BLaER1 treated with 17β-estradiol and CSF1 and Interleukin-3, amounts not matched to agents 10 nM and 100 nM (cell line): Measurements from ENCODE around the gene TBC1D9.

Experiments
- H3K27ac ChIP-seq, 11 experiments: shearing (Covaris generic); formaldehyde crosslinking; 2 replicates each; pipeline ENCODE4 v1.8.1; 2022
- H3K27me3 ChIP-seq, 11 experiments: shearing (Covaris generic); formaldehyde crosslinking; 2 replicates each; pipeline ENCODE4 v1.8.1; 2022
- H3K36me3 ChIP-seq, 11 experiments: shearing (Covaris generic); formaldehyde crosslinking; 2 replicates each; pipeline ENCODE4 v1.8.1; 2022
- H3K4me1 ChIP-seq, 10 experiments: shearing (Covaris generic); formaldehyde crosslinking; 2 replicates each; pipeline ENCODE4 v1.8.1; 2022
- H3K4me2 ChIP-seq, 11 experiments: shearing (Covaris generic); formaldehyde crosslinking; 2 replicates each; pipeline ENCODE4 v1.8.1; 2022
- H3K4me3 ChIP-seq, 10 experiments: shearing (Covaris generic); formaldehyde crosslinking; 2 replicates each; pipeline ENCODE4 v1.8.1; 2022
- H3K9ac ChIP-seq, 11 experiments: shearing (Covaris generic); formaldehyde crosslinking; 2 replicates each; pipeline ENCODE4 v1.8.1; 2022
- H3K9me3 ChIP-seq, 11 experiments: shearing (Covaris generic); formaldehyde crosslinking; replicated peaks in 1 of 11; 2 replicates each; pipeline ENCODE4 v1.8.1; 2022
- H4K20me1 ChIP-seq, 11 experiments: shearing (Covaris generic); formaldehyde crosslinking; 2 replicates each; pipeline ENCODE4 v1.8.1; 2022
- Cebpa-rat ChIP-seq, 11 experiments: shearing (Covaris generic); IDR thresholded peaks; 2 replicates each; pipeline ENCODE4 v1.8.1; 2022

The TBC1D9 gene

GRCh38 chr4:140626661-140627376 lies 129.4 kb downstream of the TBC1D9 start:
- H3K36me3 ChIP-seq = peaks cover 0 to 37% (median 0%) of the 10 kb centered on the region in 11 experiments; a peak in 7 of 22 replicates
- no peak for TF ChIP-seq Cebpa-rat (IDR thresholded peaks at IDR 0.05)

GRCh38 chr4:140622333-140622958 lies 133.7 kb downstream of the TBC1D9 start:
- TF ChIP-seq Cebpa-rat (IDR thresholded peaks at IDR 0.05) = no peak
- Histone ChIP-seq H3K4me1 (peaks cover 0 to 24% (median 12%) of the 10 kb centered on the region in 10 experiments; a peak in 16 of 20 replicates), H3K36me3 (peaks cover 0 to 28% (median 0%) of the 10 kb centered on the region in 11 experiments; a peak in 7 of 22 replicates), H3K9me3 (no peaks in the 10 kb centered on the region), H4K20me1 (no peaks in the 10 kb centered on the region), H3K9ac (no peak overlapping the region), H3K4me3 (no peak overlapping the region), H3K27me3 (no peaks in the 10 kb centered on the region), H3K27ac (no peak overlapping the region), H3K4me2 (peak overlapping the region in 1 of 11 experiments; percentile 42; a peak in 1 of 22 replicates)

More at GRCh38 chr4:140626661-140627376, 129.4 kb downstream of the TBC1D9 start:
- Histone ChIP-seq H3K27ac (no peak overlapping the region), H3K4me3 (no peak overlapping the region), H3K4me2 (no peak overlapping the region), H3K9me3 (no peaks in the 10 kb centered on the region), H3K4me1 (peaks cover 0 to 16% (median 12%) of the 10 kb centered on the region in 10 experiments; a peak in 16 of 20 replicates), H4K20me1 (no peaks in the 10 kb centered on the region), H3K27me3 (no peaks in the 10 kb centered on the region), H3K9ac (no peak overlapping the region)

- H3K9ac ChIP-seq = no peak overlapping the region
Measured at GRCh38 chr4:140621161-140621560, 135.0 kb downstream of the TBC1D9 start.

GRCh38 chr4:140617499-140618248 lies 138.5 kb downstream of the TBC1D9 start:
- H3K9ac ChIP-seq = no peak overlapping the region
- no peaks in the 10 kb centered on the region for H3K27me3 ChIP-seq
- no peaks in the 10 kb centered on the region for H3K9me3 ChIP-seq
- peaks cover 0 to 8% (median 0%) of the 10 kb centered on the region in 10 experiments; a peak in 7 of 20 replicates for H3K4me1 ChIP-seq
- H3K4me2 ChIP-seq = no peak overlapping the region
- H3K36me3 ChIP-seq = peaks cover 0 to 8% (median 0%) of the 10 kb centered on the region in 11 experiments; a peak in 6 of 22 replicates
- TF ChIP-seq Cebpa-rat (IDR thresholded peaks at IDR 0.05) = no peak
- H3K4me3 ChIP-seq = no peak overlapping the region
- H3K27ac ChIP-seq = no peak overlapping the region
- no peaks in the 10 kb centered on the region for H4K20me1 ChIP-seq

More at GRCh38 chr4:140621161-140621560, 135.0 kb downstream of the TBC1D9 start:
- peaks cover 0 to 24% (median 12%) of the 10 kb centered on the region in 10 experiments; a peak in 16 of 20 replicates for H3K4me1 ChIP-seq
- no peak for TF ChIP-seq Cebpa-rat (IDR thresholded peaks at IDR 0.05)
- H3K27me3 ChIP-seq = no peaks in the 10 kb centered on the region
- peak overlapping the region in 2 of 11 experiments; percentile 7 to 29; a peak in 2 of 22 replicates for H3K4me2 ChIP-seq
- no peak overlapping the region for H3K27ac ChIP-seq
- H3K9me3 ChIP-seq = no peaks in the 10 kb centered on the region
- peaks cover 0 to 23% (median 0%) of the 10 kb centered on the region in 11 experiments; a peak in 7 of 22 replicates for H3K36me3 ChIP-seq
- no peak overlapping the region for H3K4me3 ChIP-seq
- no peaks in the 10 kb centered on the region for H4K20me1 ChIP-seq

- H3K27me3 ChIP-seq = no peaks in the 10 kb centered on the region
- H3K27ac ChIP-seq = no peak overlapping the region
- H3K4me2 ChIP-seq = no peak overlapping the region
- no peak overlapping the region for H3K4me3 ChIP-seq
- H3K9ac ChIP-seq = no peak overlapping the region
- peaks cover 0 to 14% (median 2%) of the 10 kb centered on the region in 10 experiments; a peak in 12 of 20 replicates for H3K4me1 ChIP-seq
- TF ChIP-seq Cebpa-rat (IDR thresholded peaks at IDR 0.05) = no peak
- H3K9me3 ChIP-seq = no peaks in the 10 kb centered on the region
- no peaks in the 10 kb centered on the region for H4K20me1 ChIP-seq
- no peaks in the 10 kb centered on the region for H3K36me3 ChIP-seq
Measured at GRCh38 chr4:140615451-140615850, 140.7 kb downstream of the TBC1D9 start.

DNA sequence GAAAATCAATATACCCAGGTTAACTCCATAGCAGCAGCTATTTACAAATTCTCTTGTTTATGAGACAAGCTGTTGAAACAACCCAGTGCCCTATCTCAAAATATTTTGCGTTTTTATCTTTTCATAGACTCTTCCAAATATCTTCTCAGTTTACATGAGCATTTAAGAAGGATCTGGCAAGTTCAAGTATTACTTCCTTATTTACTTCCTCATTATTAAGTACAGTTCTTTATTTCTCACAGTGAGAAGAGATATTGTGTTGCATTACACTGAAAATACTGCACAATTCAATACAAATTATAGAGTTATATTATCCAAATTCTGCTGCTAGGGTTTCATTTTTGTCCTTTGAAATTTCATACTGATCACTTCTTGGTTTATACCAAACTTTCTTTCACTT lies 143.8 kb downstream of the TBC1D9 start:
- Histone ChIP-seq H4K20me1 (no peaks in the 10 kb centered on the region), H3K27me3 (no peaks in the 10 kb centered on the region), H3K36me3 (no peaks in the 10 kb centered on the region), H3K4me2 (peak overlapping the region in 3 of 11 experiments; percentile 3 to 38 (median 35); a peak in 4 of 22 replicates), H3K4me1 (peaks cover 0 to 18% (median 4%) of the 10 kb centered on the region in 10 experiments; a peak in 11 of 20 replicates), H3K9ac (no peak overlapping the region), H3K4me3 (no peak overlapping the region), H3K27ac (no peak overlapping the region), H3K9me3 (no peaks in the 10 kb centered on the region)
- TF ChIP-seq Cebpa-rat (IDR thresholded peaks at IDR 0.05) = no peak

GRCh38 chr4:140611854-140612253 lies 144.3 kb downstream of the TBC1D9 start:
- Histone ChIP-seq H3K36me3 (no peaks in the 10 kb centered on the region), H3K4me3 (no peak overlapping the region), H3K9ac (no peak overlapping the region), H3K4me1 (peaks cover 0 to 18% (median 4%) of the 10 kb centered on the region in 10 experiments; a peak in 11 of 20 replicates), H3K4me2 (peak overlapping the region in 3 of 11 experiments; percentile 3 to 38 (median 35); a peak in 4 of 22 replicates), H3K9me3 (no peaks in the 10 kb centered on the region), H3K27ac (no peak overlapping the region), H4K20me1 (no peaks in the 10 kb centered on the region), H3K27me3 (no peaks in the 10 kb centered on the region)
- no peak for TF ChIP-seq Cebpa-rat (IDR thresholded peaks at IDR 0.05)

- Histone ChIP-seq H3K9me3 (no peaks in the 10 kb centered on the region), H3K9ac (no peak overlapping the region; a peak in 1 of 22 replicates), H3K36me3 (no peaks in the 10 kb centered on the region), H4K20me1 (no peaks in the 10 kb centered on the region), H3K27me3 (no peaks in the 10 kb centered on the region), H3K4me2 (no peak overlapping the region), H3K4me1 (peaks cover 0 to 18% (median 4%) of the 10 kb centered on the region in 10 experiments; a peak in 11 of 20 replicates), H3K4me3 (no peak overlapping the region), H3K27ac (no peak overlapping the region)
- no peak for TF ChIP-seq Cebpa-rat (IDR thresholded peaks at IDR 0.05)
Measured at GRCh38 chr4:140609548-140610425, 146.4 kb downstream of the TBC1D9 start.
